ENCODE results near the gene ASTN2.

GRCh38 chr9:116496167-116496566 is 918.7 kb downstream of the ASTN2 start:
- no peak for TF ChIP-seq POLR2AphosphoS5 (IDR thresholded peaks at IDR 0.05)
- TF ChIP-seq CTCF (IDR thresholded peaks at IDR 0.05): no peak

All from transverse colon (tissue), 4 donors.